GM12878 (cell line): ENCODE data around the gene KRTAP10-1.

Experiments
- EP300 ChIP-seq, 2 experiments: fragments of 150-350 bp in 1 of 2; IDR thresholded peaks; 2 replicates each; pipeline ENCODE4 v1.6.1; 2011 to 2012; ENCODE audit warnings: low read depth in 2 of 2, low read length in 2 of 2, borderline replicate concordance in 1 of 2, improper control_type of control experiment in 1 of 2, inconsistent platforms in 1 of 2; ENCODE audit not compliant: control insufficient read depth in 1 of 2
- RFX5 ChIP-seq: IDR thresholded peaks from 2 replicates; pipeline ENCODE4 v1.6.1; 2011; ENCODE audit warnings: low read depth, low read length, improper control_type of control experiment

GRCh38 chr21:44555200-44555875, 15.3 kb upstream of the KRTAP10-1 start:
- TF ChIP-seq EP300 (IDR thresholded peaks at IDR 0.05; ENCODE audit: borderline replicate concordance in 1 of 2, control insufficient read depth in 1 of 2, low read depth in 2 of 2, low read length in 2 of 2) = no peak
- TF ChIP-seq RFX5 = no peak
